Stimulated activated CD8-positive, alpha-beta memory T cell treated with anti-CD3 and anti-CD28 coated beads, Interleukin-2, amount 100 ng/mL, for 48 hours (primary cell): ENCODE data around the gene NFATC1.
"Not testable (repeated sequence)": the region's sequence is repeated elsewhere in the genome, so short reads cannot be mapped to it uniquely, and the experiment has no call there.

Experiments used
- DNase-seq, 2 donors: peaks; one replicate each; pipeline ENCODE4 v3.0.0-alpha.2; 2020; ENCODE audit warnings: low read depth in 2 of 2

The NFATC1 gene

DNA sequence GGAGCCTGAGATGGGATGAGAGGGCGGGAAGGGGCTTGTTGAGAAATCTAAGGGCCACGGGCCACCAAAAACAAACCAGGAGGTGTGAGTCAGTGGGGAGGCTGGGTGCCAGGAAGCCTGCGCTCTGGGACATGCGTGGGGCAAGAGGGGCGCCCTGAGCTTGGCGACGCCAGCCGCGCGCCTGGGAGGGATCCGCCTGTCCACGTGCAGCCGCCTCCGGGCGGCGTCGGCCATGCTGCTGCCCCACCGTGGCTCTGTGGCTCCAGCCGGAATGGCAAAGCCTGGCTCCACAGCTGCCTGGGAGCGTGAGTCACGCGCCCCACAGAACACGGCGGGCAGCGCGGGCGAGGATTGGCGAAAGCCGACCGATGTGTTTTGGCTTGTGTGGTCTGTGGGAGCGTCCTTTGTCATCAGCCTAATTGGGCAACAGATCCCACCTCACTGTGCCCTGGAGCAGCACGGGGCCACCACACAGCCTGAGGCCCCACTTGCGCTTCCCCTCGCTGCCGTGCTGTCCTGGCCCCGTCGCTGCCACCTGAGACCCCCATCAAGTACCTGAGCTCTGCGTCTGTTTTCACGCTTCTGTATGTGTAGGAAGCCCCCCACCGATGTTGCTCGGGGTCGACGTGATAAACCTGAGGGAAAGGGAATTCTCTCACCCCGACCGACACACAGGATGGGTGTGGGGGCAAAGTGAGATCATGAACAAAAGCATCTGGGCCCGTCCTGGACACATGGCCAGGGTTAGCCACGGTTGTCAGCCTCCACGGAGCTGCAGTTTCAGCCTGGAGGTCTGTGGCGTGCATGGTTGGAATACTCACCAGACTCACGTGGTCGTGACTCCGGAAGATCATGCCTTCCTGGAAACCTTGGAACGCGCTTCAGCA lies 80.5 kb downstream of the NFATC1 start:
- no peak for DNase-seq

DNA sequence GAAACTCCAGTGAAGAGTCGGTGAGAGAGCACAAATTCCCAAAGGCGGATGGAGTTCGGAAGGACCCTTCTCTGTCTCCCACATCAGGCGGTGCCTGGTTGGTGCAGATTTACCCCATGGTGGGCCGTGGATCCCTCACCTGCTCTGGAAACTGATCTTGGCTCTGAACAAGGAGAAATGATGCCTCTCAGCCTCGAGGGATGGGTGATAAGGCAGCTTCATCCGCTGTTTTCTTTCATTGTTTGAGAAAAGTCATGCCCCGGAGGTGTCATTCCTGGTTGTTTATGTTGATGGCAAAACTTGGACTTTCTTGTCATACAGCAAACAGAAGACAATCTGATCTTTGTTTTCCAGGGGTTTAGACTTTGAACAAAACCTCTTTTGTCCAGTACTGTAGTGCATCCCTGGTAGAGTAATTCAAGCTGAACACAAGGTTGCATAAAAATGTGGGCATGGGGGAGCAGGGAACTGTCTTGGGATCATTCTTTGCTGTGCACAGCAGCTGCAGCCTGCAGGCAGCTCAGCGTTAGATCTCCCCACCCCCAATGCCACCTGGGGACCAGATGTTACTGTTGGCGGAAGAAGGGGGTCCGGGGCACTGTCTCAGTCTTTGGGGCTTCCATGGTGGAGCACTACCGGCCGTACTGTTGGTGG lies 81.3 kb downstream of the NFATC1 start:
- no peak for DNase-seq

DNA sequence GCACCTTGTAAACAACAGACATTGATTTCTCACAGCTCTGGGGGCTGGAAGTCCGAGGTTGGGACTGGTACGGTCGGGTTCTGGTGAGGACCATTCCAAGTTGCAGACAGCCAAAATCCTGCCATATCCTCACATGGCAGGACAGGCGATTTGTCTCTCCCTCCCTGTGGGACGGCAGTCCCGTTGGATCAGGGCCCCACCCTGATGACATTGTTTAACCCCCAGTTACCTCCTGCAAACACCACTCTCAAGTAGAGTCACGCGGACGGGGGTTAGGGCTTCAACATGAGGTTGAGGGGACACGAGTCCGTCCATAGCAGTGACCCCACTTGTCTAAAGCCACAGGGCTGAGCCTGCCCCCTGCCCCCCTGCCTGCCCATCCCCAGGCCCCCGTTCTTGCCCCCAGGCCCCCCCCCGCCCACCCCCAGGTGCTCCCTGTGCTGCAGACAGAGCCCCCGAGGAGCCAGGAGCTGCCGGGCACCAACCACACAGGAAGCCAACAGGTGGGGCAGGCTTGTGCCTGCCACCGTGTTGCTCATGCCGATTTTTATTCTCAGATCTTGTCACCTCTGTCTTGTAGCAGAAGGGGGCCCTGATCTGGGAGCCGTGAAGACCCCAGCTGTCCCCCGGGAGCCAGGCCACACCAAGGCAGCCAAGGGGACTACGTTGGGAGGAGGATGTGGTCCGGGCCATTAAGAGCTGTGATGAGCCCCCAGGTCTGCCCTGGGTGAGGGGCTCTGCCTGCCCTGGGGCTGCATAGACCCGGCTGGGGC lies 82.2 kb downstream of the NFATC1 start:
- DNase-seq = no peak

GRCh38 chr18:79478484-79479115 lies 82.9 kb downstream of the NFATC1 start:
- no peak for DNase-seq

DNA sequence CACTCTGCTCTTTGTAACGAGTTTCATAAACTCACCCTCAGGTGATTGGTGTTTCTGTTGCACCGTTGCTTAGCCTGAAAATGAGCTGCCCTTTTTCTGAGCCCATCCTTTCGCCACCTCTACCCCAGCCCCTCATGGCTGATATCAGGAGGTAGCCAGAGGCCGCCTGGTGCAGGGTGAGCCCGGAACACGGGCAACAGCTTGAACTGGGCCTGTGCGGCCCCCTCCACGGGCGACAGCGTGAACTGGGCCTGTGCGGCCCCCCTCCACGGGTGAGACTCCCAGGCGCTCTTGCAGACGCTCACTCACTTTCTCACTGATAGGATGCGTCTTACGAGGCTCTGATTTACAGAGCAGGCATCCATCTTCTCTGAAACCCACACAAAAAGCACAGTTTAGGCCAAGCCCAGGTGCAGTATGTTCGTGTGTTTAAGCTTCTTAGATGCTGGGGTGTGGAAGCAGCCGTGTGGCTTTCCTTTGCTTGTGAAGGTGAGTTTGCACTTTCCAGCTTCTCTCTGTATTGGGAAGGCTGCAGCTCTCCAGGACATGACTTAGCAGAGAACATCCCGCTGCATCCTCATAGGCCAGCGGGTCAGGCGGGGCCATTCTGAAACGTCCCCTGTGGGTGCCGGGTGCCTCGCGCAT lies 83.5 kb downstream of the NFATC1 start:
- no peak for DNase-seq

DNA sequence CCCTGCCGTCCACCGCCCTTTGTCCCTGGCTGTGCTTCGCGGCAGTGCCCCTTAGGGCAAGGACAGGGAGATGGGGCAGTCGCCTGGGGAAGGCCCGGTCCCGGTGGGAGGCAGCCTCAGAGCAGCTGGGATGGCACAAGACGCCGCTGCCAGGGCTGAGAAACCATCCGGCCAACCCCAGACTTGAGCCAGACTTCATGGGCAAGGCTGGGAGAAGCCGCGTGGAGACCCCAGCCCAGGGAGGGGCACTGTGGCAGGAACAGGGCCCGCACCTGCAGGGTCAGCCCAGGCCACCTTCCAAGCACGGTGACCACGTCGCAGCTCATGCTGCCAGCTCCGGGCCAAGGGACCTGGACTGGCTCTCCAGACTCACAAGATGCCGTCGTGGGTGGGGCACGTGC lies 84.0 kb downstream of the NFATC1 start:
- DNase-seq = no peak

- no peak for DNase-seq
Measured at GRCh38 chr18:79480171-79481045, 84.7 kb downstream of the NFATC1 start.

- DNase-seq = no peak
Measured at GRCh38 chr18:79481046-79481790, 85.5 kb downstream of the NFATC1 start.

GRCh38 chr18:79483393-79483792 lies 87.7 kb downstream of the NFATC1 start:
- not testable (repeated sequence) for DNase-seq

DNA sequence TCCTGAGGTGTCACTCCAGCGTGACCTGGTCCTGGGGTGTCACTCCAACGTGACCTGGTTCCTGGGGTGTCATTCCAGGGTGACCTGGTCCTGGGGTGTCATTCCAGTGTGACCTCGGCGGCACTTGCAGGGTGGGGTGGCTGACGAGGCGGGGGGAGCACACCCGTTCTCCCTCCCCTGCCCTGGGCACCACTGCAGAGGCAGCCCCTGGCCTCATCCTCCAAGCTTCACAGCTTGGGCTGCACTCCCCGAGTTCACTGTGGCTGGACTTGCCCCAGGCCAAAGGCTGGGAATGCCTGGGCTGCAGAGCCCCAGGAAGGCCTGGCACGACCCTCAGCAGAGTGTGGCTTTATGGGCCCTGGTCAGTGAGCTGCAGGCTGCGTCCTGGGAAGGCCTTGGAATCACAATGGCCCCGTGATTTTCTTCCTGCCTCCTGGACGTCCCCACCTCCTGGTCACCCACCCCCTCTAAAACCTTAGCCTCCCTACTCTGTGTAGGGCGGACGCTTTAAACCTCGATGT lies 88.3 kb downstream of the NFATC1 start:
- DNase-seq = no peak

DNA sequence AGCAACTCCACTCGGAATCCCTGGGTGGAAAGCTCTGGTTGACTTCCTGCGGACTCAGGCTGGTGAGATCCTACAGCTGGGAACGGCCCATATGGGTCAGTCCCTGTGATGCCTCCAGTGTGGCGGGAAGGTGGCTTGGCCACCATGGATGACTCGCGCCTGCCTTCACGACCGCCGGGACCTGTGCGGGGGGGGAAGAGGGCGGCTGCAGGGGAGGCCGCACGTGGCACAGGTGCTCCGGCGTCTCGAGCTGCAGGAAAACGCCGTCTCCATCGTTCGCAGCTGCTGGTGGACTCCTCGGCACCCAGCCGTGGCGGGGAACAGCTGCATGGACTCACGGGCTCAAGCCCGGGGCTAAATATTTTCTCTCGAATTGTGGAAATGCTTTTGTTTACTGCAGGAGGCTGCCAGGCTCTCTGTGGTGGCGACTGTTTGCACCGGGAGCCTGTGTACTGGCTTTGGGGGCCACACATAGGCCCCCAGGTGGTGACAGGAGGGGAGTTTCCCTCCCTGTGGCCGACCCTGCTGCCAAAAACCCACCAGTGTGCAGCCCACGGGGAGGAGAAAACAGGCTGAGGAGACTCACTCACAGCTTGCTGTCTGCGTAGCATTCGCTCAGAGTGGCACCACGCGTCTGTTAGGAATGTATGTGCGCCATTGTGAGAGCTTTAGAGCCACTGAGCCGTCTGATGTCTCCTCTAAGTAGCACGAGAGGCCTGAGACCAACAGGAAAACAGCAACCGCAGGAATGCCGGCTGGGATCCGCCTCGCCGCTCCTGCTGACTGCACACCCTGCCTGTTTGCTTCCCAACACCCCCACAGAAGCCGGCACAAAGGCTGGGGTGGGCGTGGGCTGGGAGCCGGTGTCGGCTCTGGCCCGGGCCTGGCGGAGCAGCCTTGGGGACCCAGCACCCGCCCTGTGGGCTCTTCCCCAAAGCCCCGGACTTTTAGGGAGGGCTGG lies 89.2 kb downstream of the NFATC1 start:
- no peak for DNase-seq

DNA sequence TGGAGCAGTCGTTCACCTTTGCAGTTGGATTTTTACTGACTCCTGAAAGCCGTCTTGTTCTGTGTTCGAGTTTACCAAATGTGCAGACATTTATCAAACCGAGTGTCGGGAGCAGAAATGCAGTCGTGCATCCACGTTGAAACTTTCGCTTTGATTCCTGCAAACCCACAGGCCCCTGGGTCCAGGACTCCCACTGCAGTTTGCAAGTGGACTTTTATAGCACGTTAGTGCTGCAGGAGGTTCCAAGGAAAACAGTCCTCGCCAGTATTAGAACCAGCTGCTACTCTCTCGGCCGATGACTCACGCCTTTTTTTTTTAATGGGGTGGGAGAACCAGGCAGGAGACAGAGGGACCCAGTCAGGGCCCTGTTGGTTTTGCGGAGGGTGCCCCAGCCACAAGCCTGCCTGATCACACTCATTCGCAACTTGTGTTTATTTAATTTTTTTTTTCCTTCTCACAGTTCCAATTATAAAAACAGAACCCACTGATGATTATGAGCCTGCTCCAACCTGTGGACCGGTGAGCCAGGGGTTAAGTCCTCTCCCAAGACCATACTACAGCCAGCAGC lies 90.1 kb downstream of the NFATC1 start:
- no peak for DNase-seq

DNA sequence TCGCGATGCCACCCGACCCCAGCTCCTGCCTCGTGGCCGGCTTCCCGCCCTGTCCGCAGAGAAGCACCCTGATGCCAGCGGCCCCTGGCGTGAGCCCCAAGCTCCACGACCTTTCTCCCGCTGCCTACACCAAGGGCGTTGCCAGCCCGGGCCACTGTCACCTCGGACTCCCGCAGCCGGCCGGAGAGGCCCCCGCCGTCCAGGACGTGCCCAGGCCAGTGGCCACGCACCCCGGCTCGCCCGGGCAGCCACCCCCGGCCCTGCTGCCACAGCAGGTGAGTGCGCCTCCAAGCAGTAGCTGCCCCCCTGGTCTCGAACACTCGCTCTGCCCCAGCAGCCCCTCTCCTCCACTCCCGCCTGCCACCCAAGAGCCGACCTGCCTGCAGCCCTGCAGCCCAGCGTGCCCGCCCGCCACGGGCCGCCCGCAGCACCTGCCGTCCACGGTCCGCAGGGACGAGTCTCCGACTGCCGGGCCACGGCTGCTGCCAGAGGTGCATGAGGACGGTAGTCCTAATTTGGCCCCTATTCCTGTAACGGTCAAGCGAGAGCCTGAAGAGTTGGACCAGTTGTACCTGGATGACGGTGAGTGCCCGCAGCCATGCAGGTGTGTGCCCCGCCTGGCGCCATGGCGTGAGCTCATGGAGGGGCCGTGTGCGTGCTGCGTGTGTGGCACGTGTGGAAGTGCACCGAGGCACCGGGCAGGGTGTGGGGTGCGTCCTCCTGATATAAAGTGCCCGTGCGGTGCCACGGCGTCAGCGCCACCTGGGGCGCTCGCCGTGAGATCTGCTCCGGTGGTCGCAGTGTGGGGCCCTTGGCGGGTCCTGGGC lies 90.8 kb downstream of the NFATC1 start:
- DNase-seq = no peak

DNA sequence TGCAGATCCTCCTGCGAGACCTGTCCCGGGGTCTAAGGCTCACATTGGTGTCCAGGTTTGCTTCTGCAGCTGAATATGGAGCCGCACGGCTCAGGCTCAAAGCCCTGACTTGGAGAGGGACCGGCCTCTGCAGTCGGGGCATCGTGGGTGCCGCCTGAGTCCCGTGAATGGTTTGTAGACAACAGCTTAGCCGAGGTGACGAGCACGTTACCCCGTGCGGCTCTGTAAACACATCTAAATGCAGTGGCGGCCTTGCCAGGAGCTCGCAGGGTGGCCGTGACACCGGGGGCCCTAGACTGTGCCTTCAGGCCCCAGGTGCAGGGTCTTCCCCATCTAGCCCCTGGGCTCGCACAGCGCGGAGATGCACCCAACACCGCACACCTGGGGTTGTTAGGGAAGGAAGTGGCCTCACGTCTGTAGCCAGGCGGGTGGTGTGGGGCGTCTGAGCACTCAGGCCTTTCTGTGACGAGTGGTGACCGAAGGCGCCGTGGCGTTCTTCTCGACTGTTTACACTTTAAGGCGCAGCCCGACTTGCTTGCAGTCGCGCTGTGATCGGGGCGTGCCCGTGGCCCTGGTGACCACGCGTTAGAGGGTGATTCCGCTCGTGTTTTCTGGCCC lies 91.6 kb downstream of the NFATC1 start:
- no peak for DNase-seq

DNA sequence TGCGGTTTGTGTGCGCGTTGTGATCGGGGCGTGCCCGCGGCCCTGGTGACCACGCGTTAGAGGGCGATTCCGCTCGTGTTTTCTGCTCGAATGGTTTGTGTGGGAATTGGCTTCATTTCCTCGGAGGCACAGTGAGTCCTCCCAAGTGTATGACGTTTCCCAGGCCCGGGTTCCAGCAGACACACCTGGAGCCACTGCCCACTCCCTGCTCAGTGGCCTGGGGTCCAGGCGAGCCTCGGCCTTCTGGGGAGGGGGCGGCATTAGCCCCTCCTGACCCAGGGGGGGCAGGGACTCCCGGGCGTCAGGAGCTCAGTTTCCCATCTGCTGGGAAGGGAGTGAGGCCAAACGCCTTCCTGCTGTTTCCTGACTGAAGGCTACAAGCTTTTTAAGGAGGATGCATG lies 92.1 kb downstream of the NFATC1 start:
- no peak for DNase-seq

- DNase-seq = no peak
Measured at GRCh38 chr18:79488311-79489050, 92.8 kb downstream of the NFATC1 start.
